Activated T-helper 2 cell treated with anti-CD3 and anti-CD28 coated beads, Interferon-gamma antibody, Interleukin-2, Interleukin-4, amounts not matched to agents 10 μg/mL and 5 μg/mL and 100 μg/mL, durations not matched to agents 14 hours and 24 hours and 36 hours (primary cell): ENCODE measurements around the gene MKI67. TPM values are rescaled to one million over a fixed set of nuclear protein-coding genes. Genes with fewer than 3 reads are reported as not detected.

ENCODE experiments used
- total RNA-seq: library from RNA; stranded (reverse); gene quantifications from 2 replicates; pipeline ENCODE4 v1.2.3, GENCODE V29; 2022

The MKI67 gene
- total RNA-seq, 1 donor from 2014 or later: 163 TPM

Other genes starting within 250 kb of the MKI67 start
- gene CLRN3, start 233.5 kb downstream of the MKI67 start, total RNA-seq: not detected in 2 replicates
- 16.8 and 17.0 TPM in 2 replicates for gene PTPRE, start 219.3 kb downstream of the MKI67 start, total RNA-seq